ENCODE data around the gene FAM98A.

FAM98A gene

DNA sequence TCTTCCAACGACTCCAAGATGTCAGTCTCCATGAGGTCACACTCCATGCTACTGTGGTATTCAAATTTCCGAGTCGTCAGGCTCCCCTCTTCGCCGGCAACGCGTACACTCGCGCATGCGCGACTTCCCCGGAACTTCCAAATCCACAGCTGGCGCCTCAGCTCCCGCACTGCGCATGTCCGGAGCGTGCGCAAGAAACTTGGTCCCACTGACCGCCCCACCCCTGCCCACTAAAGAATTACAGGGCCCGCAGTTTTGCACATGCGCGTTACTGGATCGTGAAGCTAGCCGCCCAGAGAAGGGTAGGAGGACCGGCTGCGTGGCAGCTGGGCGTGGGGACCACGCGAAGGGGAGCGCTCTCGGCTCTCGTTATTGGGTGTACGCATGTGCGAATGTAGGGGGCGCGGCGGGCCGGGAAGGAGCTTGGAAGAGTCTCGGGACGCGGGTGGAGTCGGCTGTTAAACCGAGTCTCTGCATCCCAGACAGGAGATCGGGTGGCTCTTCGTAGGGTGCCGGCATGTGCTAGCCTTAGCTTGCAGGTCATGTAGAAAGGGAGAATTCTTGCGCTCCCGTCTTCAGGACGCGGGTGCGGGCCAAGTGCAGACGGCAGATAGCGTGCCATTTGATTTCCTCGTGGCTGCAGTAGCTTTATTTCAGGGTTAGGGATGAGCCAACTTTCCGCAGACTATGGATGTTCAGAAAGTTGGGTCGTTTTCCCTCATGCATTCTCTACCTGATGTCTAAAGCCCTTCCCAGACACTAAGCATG, at the start of gene FAM98A:
Gene FAM98A (minus strand): TSS at position 125 of the 768 bp plus-strand sequence. CDS start 78 bp downstream, at position 47.
- peak within 1 kb of the TSS; percentile 63 for H3K27ac ChIP-seq (ENCODE audit: low read depth, low read length)
- H3K79me2 ChIP-seq (ENCODE audit: insufficient read depth, low read length), result peaks cover 44% of the 10 kb centered on the region

DNA sequence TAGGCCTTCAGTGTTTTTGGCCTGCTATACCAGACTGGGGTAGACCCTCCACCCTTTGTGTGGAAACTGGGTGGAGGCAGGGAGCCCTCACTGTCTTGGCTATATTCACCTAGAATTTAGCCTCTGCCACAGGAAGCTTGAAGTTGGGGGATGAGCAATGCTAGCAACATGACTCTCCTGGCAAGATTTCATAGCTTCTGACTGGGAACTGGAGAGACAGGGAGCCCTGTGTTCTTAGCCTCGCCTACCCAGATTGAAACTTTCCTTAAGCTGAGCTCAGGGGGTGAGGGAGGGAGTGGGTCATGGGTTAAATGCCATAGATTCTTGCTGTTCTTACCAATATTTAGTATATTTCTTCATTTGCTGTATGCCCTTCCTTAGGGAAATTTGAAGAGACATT, 46.8 kb upstream of the FAM98A start:
- Histone ChIP-seq H3K9ac (ENCODE audit: low read length) (no peak overlapping the region), H3K4me2 (ENCODE audit: low read depth, low read length, poor library complexity, severe bottlenecking) (no peak overlapping the region), H3K36me3 (ENCODE audit: low read length) (no peaks in the 10 kb centered on the region), H4K20me1 (ENCODE audit: low read depth, low read length) (no peaks in the 10 kb centered on the region), H3F3A (ENCODE audit: insufficient read depth) (no peaks in the 10 kb centered on the region), H3K27me3 (ENCODE audit: low read length) (no peaks in the 10 kb centered on the region), H3K4me3 (ENCODE audit: insufficient read depth, low read length, poor library complexity, severe bottlenecking) (no peak overlapping the region), H3K79me2 (ENCODE audit: insufficient read depth, low read length) (no peaks in the 10 kb centered on the region), H3K9me2 (replicated peaks; ENCODE audit: insufficient read depth, low read length) (no peaks in the 10 kb centered on the region), H3K27ac (ENCODE audit: low read depth, low read length) (no peak overlapping the region), H3K9me3 (ENCODE audit: insufficient read depth, low read length) (no peaks in the 10 kb centered on the region), H2AFZ (ENCODE audit: low read depth, low read length, severe bottlenecking) (no peak overlapping the region)
- TF ChIP-seq, protein P1, sequence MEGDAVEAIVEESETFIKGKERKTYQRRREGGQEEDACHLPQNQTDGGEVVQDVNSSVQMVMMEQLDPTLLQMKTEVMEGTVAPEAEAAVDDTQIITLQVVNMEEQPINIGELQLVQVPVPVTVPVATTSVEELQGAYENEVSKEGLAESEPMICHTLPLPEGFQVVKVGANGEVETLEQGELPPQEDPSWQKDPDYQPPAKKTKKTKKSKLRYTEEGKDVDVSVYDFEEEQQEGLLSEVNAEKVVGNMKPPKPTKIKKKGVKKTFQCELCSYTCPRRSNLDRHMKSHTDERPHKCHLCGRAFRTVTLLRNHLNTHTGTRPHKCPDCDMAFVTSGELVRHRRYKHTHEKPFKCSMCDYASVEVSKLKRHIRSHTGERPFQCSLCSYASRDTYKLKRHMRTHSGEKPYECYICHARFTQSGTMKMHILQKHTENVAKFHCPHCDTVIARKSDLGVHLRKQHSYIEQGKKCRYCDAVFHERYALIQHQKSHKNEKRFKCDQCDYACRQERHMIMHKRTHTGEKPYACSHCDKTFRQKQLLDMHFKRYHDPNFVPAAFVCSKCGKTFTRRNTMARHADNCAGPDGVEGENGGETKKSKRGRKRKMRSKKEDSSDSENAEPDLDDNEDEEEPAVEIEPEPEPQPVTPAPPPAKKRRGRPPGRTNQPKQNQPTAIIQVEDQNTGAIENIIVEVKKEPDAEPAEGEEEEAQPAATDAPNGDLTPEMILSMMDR (IDR thresholded peaks at IDR 0.05; ENCODE audit: insufficient read depth, low read length, poor library complexity, severe bottlenecking), result no peak
- TF ChIP-seq EZH2phosphoT487 (conservative IDR thresholded peaks at IDR 0.05; ENCODE audit: low read length), result no peak

More for the DNA sequence above, at the start of gene FAM98A:
- Histone ChIP-seq H3K4me2 (ENCODE audit: low read depth, low read length, poor library complexity, severe bottlenecking) (peak within 1 kb of the TSS; percentile 94), H3K9me3 (ENCODE audit: insufficient read depth, low read length) (no peaks in the 10 kb centered on the region), H2AFZ (ENCODE audit: low read depth, low read length, severe bottlenecking) (peak within 1 kb of the TSS; percentile 86), H3K9me2 (replicated peaks; ENCODE audit: insufficient read depth, low read length) (no peaks in the 10 kb centered on the region), H3K4me3 (ENCODE audit: insufficient read depth, low read length, poor library complexity, severe bottlenecking) (peak within 1 kb of the TSS; percentile 90), H3F3A (ENCODE audit: insufficient read depth) (no peaks in the 10 kb centered on the region; the same call in 1 of the 2 replicates), H3K27me3 (ENCODE audit: low read length) (no peaks in the 10 kb centered on the region), H3K36me3 (ENCODE audit: low read length) (peaks cover 14% of the 10 kb centered on the region), H3K9ac (ENCODE audit: low read length) (peak within 1 kb of the TSS; percentile 83), H4K20me1 (ENCODE audit: low read depth, low read length) (no peaks in the 10 kb centered on the region)
- TF ChIP-seq, protein P1 (IDR thresholded peaks at IDR 0.05; ENCODE audit: insufficient read depth, low read length, poor library complexity, severe bottlenecking), result no peak
- no peak for TF ChIP-seq EZH2phosphoT487 (conservative IDR thresholded peaks at IDR 0.05; ENCODE audit: low read length)

DNA sequence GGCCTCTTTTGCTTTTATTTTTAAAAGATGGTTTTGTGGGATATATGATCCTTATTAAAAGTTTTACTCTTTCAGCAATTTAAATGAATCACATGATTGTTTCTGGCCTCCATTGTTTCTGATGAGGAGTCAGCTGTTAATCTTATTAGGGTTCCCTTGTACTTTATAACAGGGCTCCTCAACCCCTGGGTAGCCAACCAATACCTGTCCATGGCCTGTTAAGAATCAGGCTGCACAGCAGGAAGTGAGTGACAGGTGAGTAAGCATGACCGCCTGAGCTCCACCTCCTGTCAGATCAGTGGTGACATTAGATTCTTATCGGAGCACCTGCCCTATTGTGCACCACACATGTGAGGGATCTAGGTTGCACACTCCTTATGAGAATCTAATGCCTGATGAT, 45.1 kb upstream of the FAM98A start:
- Histone ChIP-seq H3K27me3 (ENCODE audit: low read length) (no peaks in the 10 kb centered on the region), H3K27ac (ENCODE audit: low read depth, low read length) (no peak overlapping the region), H3K79me2 (ENCODE audit: insufficient read depth, low read length) (no peaks in the 10 kb centered on the region), H3F3A (ENCODE audit: insufficient read depth) (no peaks in the 10 kb centered on the region), H3K9ac (ENCODE audit: low read length) (no peak overlapping the region), H2AFZ (ENCODE audit: low read depth, low read length, severe bottlenecking) (no peak overlapping the region), H3K9me2 (replicated peaks; ENCODE audit: insufficient read depth, low read length) (no peaks in the 10 kb centered on the region), H4K20me1 (ENCODE audit: low read depth, low read length) (no peaks in the 10 kb centered on the region), H3K9me3 (ENCODE audit: insufficient read depth, low read length) (no peaks in the 10 kb centered on the region), H3K4me2 (ENCODE audit: low read depth, low read length, poor library complexity, severe bottlenecking) (no peak overlapping the region), H3K36me3 (ENCODE audit: low read length) (no peaks in the 10 kb centered on the region), H3K4me3 (ENCODE audit: insufficient read depth, low read length, poor library complexity, severe bottlenecking) (no peak overlapping the region)
- TF ChIP-seq, protein P1 (IDR thresholded peaks at IDR 0.05; ENCODE audit: insufficient read depth, low read length, poor library complexity, severe bottlenecking), result no peak
- TF ChIP-seq EZH2phosphoT487 (conservative IDR thresholded peaks at IDR 0.05; ENCODE audit: low read length), result no peak

Data from SU-DHL-6 (cell line).